GM12875 (cell line): ENCODE data around the gene HSPBP1.

Experiments used
- H3K4me3 ChIP-seq: one replicate; pipeline ENCODE4 v1.5.1; 2011; ENCODE audit warnings: low read depth, low read length, control low read depth
- TF ChIP-seq, protein P1 (sequence below): IDR thresholded peaks from 2 replicates; pipeline ENCODE4 v1.5.1; 2011; ENCODE audit warnings: low read depth, mild to moderate bottlenecking, control low read depth, inconsistent platforms, low read length, moderate library complexity, borderline replicate concordance; ENCODE audit not compliant: insufficient read depth

HSPBP1 gene

GRCh38 chr19:55297267-55297666, 17.4 kb upstream of the HSPBP1 start:
- TF ChIP-seq, protein P1, sequence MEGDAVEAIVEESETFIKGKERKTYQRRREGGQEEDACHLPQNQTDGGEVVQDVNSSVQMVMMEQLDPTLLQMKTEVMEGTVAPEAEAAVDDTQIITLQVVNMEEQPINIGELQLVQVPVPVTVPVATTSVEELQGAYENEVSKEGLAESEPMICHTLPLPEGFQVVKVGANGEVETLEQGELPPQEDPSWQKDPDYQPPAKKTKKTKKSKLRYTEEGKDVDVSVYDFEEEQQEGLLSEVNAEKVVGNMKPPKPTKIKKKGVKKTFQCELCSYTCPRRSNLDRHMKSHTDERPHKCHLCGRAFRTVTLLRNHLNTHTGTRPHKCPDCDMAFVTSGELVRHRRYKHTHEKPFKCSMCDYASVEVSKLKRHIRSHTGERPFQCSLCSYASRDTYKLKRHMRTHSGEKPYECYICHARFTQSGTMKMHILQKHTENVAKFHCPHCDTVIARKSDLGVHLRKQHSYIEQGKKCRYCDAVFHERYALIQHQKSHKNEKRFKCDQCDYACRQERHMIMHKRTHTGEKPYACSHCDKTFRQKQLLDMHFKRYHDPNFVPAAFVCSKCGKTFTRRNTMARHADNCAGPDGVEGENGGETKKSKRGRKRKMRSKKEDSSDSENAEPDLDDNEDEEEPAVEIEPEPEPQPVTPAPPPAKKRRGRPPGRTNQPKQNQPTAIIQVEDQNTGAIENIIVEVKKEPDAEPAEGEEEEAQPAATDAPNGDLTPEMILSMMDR: no peak
- no peak overlapping the region for H3K4me3 ChIP-seq

DNA sequence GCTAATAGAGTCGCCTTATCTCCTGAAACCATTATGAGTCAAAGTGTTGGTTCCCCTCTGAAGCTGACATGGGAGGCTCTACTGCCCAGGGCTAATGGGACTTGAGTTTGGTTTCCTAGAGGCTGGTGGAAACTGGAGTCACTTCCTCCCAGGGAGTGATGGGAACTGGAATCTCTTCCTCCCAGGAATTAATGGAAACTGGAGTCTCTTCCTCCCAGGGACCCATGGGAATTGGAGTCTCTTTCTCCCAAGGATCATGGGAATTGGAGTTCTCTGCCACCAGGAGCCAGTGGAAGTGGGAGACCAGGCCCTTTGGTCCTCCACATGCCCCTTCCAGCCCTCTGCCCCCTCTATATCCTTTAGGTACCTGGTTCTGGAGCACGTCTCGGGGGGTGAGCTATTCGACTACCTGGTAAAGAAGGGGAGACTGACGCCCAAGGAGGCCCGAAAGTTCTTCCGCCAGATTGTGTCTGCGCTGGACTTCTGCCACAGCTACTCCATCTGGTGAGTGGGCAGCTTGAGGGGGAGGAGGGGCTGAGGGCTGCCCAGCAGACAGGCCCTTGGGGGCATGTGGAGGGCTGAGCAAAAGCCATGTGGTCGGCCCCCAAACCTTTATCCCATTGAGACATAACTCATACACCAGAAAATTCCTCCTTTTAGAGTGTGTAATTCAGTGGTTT, 9.3 kb upstream of the HSPBP1 start:
- TF ChIP-seq, protein P1: no peak
- H3K4me3 ChIP-seq: no peak overlapping the region

GRCh38 chr19:55287361-55288079, 7.6 kb upstream of the HSPBP1 start:
- TF ChIP-seq, protein P1: no peak
- no peak overlapping the region for H3K4me3 ChIP-seq

DNA sequence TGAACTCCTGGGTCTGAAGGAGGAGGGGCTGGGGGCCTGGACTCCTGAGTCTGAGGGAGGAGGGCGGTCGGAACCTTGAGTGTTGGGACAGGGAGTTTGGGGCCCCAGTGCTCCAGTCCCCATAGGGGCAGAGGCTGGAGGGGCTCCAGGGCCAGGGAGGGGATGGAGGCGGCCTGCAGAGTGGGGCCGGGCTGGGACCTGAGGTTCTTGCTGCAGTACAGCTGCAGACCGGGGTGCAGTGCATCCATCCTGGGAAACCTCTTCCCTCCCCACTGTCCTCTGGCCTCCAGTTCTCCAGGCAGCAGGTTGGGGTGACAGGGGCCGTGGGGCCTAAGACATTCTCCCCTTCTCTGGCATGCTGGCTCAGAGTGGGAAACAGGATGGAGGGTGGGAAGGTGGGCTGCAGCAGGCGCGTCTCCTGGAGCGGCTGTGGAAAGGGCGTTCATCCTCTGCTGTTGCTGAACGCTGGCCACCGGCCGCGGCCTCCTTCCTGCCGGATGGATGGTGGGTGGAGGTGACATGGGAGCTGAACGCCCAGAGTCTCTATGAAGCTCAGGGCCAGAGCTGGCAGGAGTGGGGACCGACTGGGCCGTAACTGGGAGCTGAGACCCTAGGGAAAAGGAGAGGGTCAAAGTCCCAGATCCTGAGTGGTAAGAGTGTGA, 5.5 kb upstream of the HSPBP1 start:
- TF ChIP-seq, protein P1: no peak

GRCh38 chr19:55284405-55285058, 4.6 kb upstream of the HSPBP1 start:
- TF ChIP-seq, protein P1: no peak
- H3K4me3 ChIP-seq: no peak overlapping the region

More for the DNA sequence above, 5.5 kb upstream of the HSPBP1 start:
- no peak overlapping the region for H3K4me3 ChIP-seq

DNA sequence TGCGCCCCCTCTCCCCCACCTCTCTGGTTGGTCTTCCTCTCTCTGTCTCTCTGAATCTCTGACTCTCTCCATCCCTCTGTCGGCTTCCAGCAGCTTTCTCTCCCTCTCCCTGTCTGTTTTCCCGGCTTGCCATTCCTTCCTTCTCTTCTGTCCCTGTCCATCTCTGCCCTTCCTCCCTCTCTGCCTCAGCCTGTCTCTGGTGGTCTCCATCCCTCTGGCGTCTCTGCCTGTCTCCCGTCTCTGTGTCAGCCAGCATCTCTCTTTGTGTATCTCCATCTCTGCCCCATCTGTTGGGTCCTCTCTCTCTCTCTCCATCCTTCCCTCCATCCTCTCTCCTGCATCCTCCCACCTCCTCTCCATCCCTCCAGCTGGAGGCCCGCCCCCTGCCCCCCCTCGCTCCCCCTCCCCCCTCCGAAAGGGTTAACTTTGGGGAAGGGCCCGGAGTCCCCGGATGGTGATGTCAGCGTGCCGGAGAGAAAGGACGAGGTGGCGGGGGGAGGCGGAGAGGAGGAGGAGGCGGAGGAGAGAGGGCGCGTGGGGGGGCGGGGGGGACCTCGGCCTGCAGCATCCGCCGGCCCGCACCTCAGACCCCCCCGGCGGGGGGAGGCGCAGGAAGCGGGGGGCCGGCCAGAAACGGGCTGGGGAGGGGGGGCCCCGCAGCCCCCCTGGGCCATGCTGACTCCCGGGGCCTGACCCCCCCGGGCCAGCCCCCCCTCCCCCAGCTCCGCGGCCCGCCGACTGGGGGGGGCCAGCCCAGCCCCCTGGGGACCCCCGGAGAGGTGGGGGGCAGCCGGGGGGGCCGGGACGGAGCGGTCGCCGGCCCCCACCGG, 3.9 kb upstream of the HSPBP1 start, which contains the start of gene BRSK1:
BRSK1 (plus strand) TSS at position 450 of the 830 bp plus-strand sequence. CDS start 446 bp downstream, outside the sequence.
- TF ChIP-seq, protein P1: no peak
- H3K4me3 ChIP-seq: no peak within 1 kb of the TSS
